Keratinocyte (primary cell): ENCODE measurements around the gene TRIM63.

ENCODE experiments used
- CTCF ChIP-seq, 3 experiments: IDR thresholded peaks in 1 of 3; conservative IDR thresholded peaks in 1 of 3; optimal IDR thresholded peaks in 1 of 3; 2 replicates in 2 of 3; 3 replicates in 1 of 3; pipeline versions ENCODE3 to v1.5.1; 2011; ENCODE audit warnings: low read length in 3 of 3, mild to moderate bottlenecking in 3 of 3, moderate library complexity in 2 of 3, control low read depth in 1 of 3, inconsistent platforms in 1 of 3; ENCODE audit not compliant: insufficient read depth in 2 of 3; ENCODE audit errors: extremely low read depth in 1 of 3
- EZH2 ChIP-seq: IDR thresholded peaks from one replicate; pipeline ENCODE4 v1.6.1; 2012; ENCODE audit warnings: inconsistent platforms, mild to moderate bottlenecking, low read length, moderate library complexity

GRCh38 chr1:26016258-26016952, 51.0 kb downstream of the TRIM63 start:
- TF ChIP-seq EZH2, result no peak
- no peak for TF ChIP-seq CTCF (optimal IDR thresholded peaks at IDR 0.05 in 1 of 3, IDR thresholded peaks at IDR 0.05 in 1 of 3, conservative IDR thresholded peaks at IDR 0.05 in 1 of 3; ENCODE audit: extremely low read depth in 1 of 3, insufficient read depth in 2 of 3, low read length in 3 of 3)
